B cell (primary cell): Measurements from ENCODE around the gene MOB3A. TPM values are rescaled to one million over a fixed set of nuclear protein-coding genes. Genes with fewer than 3 reads are reported as not detected.

ENCODE experiments used
- ATAC-seq: fragments of 200-7000 bp; cut with Tn5 transposase; one replicate; pipeline ENCODE4 v1.10.0; 2021; ENCODE audit warnings: low read depth, mild to moderate bottlenecking, moderate number of reproducible peaks, moderate library complexity
- CTCF ChIA-PET: fragments of 350-600 bp; sonication (Branson Sonifier 250); formaldehyde crosslinking; loops from one replicate; lab custom pipeline; 2021; ENCODE audit warnings: antibody characterized with exemption, inconsistent platforms; lab: Charles Lee
- POLR2A ChIA-PET: fragments of 350-600 bp; sonication (Branson Sonifier 250); formaldehyde crosslinking; loops from one replicate; lab custom pipeline; 2021; ENCODE audit warnings: antibody characterized with exemption; lab: Charles Lee
- DNase-seq: peaks from one replicate; pipeline ENCODE4 v3.0.0; 2013
- H2AFZ ChIP-seq: 2 replicates; pipeline ENCODE4 v1.6.1; 2012; ENCODE audit warnings: mild to moderate bottlenecking, low read depth, low read length; ENCODE audit not compliant: insufficient read depth, poor library complexity, severe bottlenecking
- H3K27ac ChIP-seq, 2 donors: 1 replicate in 1 of 2; 2 replicates in 1 of 2; pipeline ENCODE4 v1.5.1; 2012 to 2013; ENCODE audit warnings: low read length in 2 of 2, mild to moderate bottlenecking in 2 of 2, moderate library complexity in 1 of 2
- H3K27me3 ChIP-seq, 4 experiments: fragments of 200-600 bp in 1 of 4; sonication (generic) in 1 of 4; replicated peaks in 1 of 4; 1 replicate in 2 of 4; 2 replicates in 2 of 4; pipeline versions ENCODE4 v1.6.1 to v1.7.0; 2013 to 2016; ENCODE audit warnings: low read length in 3 of 4, mild to moderate bottlenecking in 2 of 4, mixed read lengths in 1 of 4, moderate library complexity in 1 of 4; ENCODE audit not compliant: insufficient read depth in 4 of 4, control insufficient read depth in 3 of 4; ENCODE audit errors: control extremely low read depth in 1 of 4
- H3K36me3 ChIP-seq, 2 experiments: replicated peaks in 1 of 2; 1 replicate in 1 of 2; 2 replicates in 1 of 2; pipeline versions ENCODE4 v1.6.1 to v1.7.1; 2013; ENCODE audit warnings: low read length in 1 of 2; ENCODE audit not compliant: insufficient read depth in 2 of 2, control insufficient read depth in 1 of 2; ENCODE audit errors: control extremely low read depth in 1 of 2, extremely low read depth in 1 of 2
- H3K4me1 ChIP-seq, 2 donors: fragments of 200-600 bp in 1 of 2; sonication (generic) in 1 of 2; 1 replicate in 1 of 2; 2 replicates in 1 of 2; pipeline versions ENCODE4 v1.5.1 to v1.6.1; 2013 to 2017; ENCODE audit warnings: low read length in 2 of 2; ENCODE audit not compliant: control insufficient read depth in 2 of 2, insufficient read depth in 2 of 2
- H3K4me2 ChIP-seq: replicated peaks from 2 replicates; pipeline ENCODE3; 2012; ENCODE audit warnings: mild to moderate bottlenecking, low read depth, low read length; ENCODE audit not compliant: poor library complexity, severe bottlenecking
- H3K4me3 ChIP-seq, 5 experiments: fragments of 200-600 bp in 1 of 5; sonication (generic) in 1 of 5; 1 replicate in 3 of 5; 2 replicates in 2 of 5; pipeline versions ENCODE4 v1.5.1 to v1.7.0; 2011 to 2016; ENCODE audit warnings: low read length in 4 of 5, mild to moderate bottlenecking in 4 of 5, low read depth in 2 of 5, control low read depth in 1 of 5, moderate library complexity in 1 of 5; ENCODE audit not compliant: insufficient read depth in 1 of 5; ENCODE audit errors: control extremely low read depth in 1 of 5, extremely low read depth in 1 of 5
- H3K79me2 ChIP-seq: fragments of 200-600 bp; sonication (generic); one replicate; pipeline ENCODE4 v1.6.0; 2016; ENCODE audit warnings: low read length; ENCODE audit not compliant: control insufficient read depth, insufficient read depth
- H3K9ac ChIP-seq: fragments of 200-600 bp; sonication (generic); 2 replicates; pipeline ENCODE4 v1.6.1; 2017; ENCODE audit warnings: mild to moderate bottlenecking, low read length, moderate library complexity
- H3K9me3 ChIP-seq, 3 donors: one replicate each; pipeline versions ENCODE4 v1.6.1 to v1.7.1; 2013; ENCODE audit warnings: low read length in 2 of 3; ENCODE audit not compliant: control insufficient read depth in 2 of 3, insufficient read depth in 1 of 3; ENCODE audit errors: control extremely low read depth in 1 of 3
- H4K20me1 ChIP-seq: 2 replicates; pipeline ENCODE4 v1.6.0; 2012; ENCODE audit warnings: mild to moderate bottlenecking, low read length; ENCODE audit not compliant: insufficient read depth, control insufficient read depth, poor library complexity, severe bottlenecking
- H3K27ac Mint-ChIP-seq: one replicate; pipeline ENCODE4 v1.8.0; 2021; ENCODE audit warnings: mixed read lengths
- H3K27me3 Mint-ChIP-seq: one replicate; pipeline ENCODE4 v1.8.0; 2021; ENCODE audit warnings: mixed read lengths
- H3K4me1 Mint-ChIP-seq: one replicate; pipeline ENCODE4 v1.8.0; 2021; ENCODE audit warnings: mixed read lengths
- H3K4me3 Mint-ChIP-seq: one replicate; pipeline ENCODE4 v1.8.0; 2021; ENCODE audit warnings: mixed read lengths
- H3K9me3 Mint-ChIP-seq: one replicate; pipeline ENCODE4 v1.8.0; 2022; ENCODE audit warnings: mixed read lengths; ENCODE audit not compliant: insufficient read depth
- EZH2 ChIP-seq: IDR thresholded peaks from 2 replicates; pipeline ENCODE4 v1.6.1; 2012; ENCODE audit warnings: borderline replicate concordance, low read depth, mild to moderate bottlenecking, moderate library complexity, low read length; ENCODE audit not compliant: insufficient read depth, poor library complexity, severe bottlenecking
- WGBS: methylation state at CpG from one replicate; pipeline ENCODE4 v1.1.5; 2013; ENCODE audit warnings: missing lambda C conversion rate; ENCODE audit not compliant: insufficient coverage; 5-methylcytosine and 5-hydroxymethylcytosine counted together
- intact Hi-C: fragments of 100-400 bp; cut with micrococcal nuclease; formaldehyde crosslinking; loops from one replicate; pipeline ENCODE4 v1.10.0; 2022
- polyA plus RNA-seq: library from polyadenylated mRNA; depleted of rRNA; stranded (reverse); fragments of >200 nt; gene quantifications from 2 replicates; pipeline ENCODE4 v1.2.3, GENCODE V29; 2012
- total RNA-seq, 2 donors: library from RNA; stranded (reverse); fragments of 120-200 nt in 1 of 2; gene quantifications; 1 replicate in 1 of 2; 2 replicates in 1 of 2; pipeline versions ENCODE4 v1.2.3 to v1.2.4, GENCODE V29; 2013 to 2022
- TF ChIP-seq, protein P1 (sequence below): fragments of 200-600 bp; IDR thresholded peaks from one replicate; pipeline ENCODE4 v1.8.0; 2022; ENCODE audit warnings: antibody characterized with exemption, mild to moderate bottlenecking

The MOB3A gene
- total and polyA plus RNA-seq, 2 donors (not counting 1 experiment from before 2014, with no cell fraction given) = 190 to 228 TPM

DNA sequence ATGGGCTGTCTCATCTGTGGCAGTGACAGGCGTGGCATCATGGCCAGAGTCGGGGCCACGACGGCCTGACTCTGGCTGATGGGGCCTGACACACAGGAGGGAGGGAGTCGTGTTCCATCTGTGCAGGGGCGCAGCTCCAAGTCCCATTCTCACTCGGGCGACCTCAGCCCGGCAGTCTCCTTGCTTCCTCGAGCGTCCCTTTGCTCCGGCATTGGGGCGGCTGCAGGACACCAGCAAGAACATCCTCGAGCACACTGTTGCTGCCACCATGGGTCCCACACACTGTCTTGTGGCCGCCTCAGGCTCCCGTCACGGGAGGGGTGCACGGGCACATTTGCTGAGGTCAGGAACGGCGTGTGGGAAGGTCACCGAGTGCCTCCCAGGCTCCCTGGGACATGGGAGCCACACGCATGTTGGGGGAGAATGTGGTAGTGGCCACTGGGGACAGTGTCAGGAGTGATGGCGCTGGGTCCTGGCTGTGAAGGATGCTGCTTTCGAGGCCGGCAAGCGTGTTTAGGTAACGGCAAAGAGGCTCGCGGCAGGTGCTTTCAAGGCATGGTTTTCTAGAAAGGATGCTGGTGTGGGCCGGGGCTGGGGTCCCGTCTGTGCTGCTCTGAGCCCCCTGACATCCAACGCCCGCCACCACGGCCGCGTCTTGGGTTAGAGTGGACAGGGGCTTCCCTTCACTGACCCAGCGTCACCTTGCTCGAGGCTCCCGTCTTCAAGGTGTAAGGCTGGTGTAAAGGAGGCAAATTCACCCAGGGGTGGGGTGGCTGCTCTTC is 4.0 kb upstream of the MOB3A start:
- peaks cover 76% of the 10 kb centered on the region for H3K79me2 ChIP-seq
- 95% methylated on average over 35 of the region's 39 CpGs for WGBS
- H3K36me3 ChIP-seq = peaks cover 0 to 34% of the 10 kb centered on the region in 2 experiments
- no peaks in the 10 kb centered on the region for H3K27me3 ChIP-seq
- no peak overlapping the region for H3K4me3 ChIP-seq
- no peak overlapping the region for H3K9ac ChIP-seq
- H4K20me1 ChIP-seq = peaks cover 39% of the 10 kb centered on the region
- ChIA-PET POLR2A (no interaction called here), CTCF (no interaction called here)
- peaks cover 12% of the 10 kb centered on the region for H3K4me1 Mint-ChIP-seq
- H3K9me3 Mint-ChIP-seq = no peaks in the 10 kb centered on the region
- peaks cover 9 to 17% of the 10 kb centered on the region in 2 donors for H3K4me1 ChIP-seq
- no peak overlapping the region for H3K4me3 Mint-ChIP-seq
- H3K4me2 ChIP-seq = no peak overlapping the region
- H3K27me3 Mint-ChIP-seq = no peaks in the 10 kb centered on the region
- H2AFZ ChIP-seq = no peak overlapping the region
- intact Hi-C loops = loop anchor here (10.0 kb wide), 1 partner anchor 195 kb away; the partner anchor contains the start of genes ADAT3 and SCAMP4
- DNase-seq = no peak
- ATAC-seq = no peak
- peak overlapping the region; percentile 6 for H3K27ac Mint-ChIP-seq
- no peak for TF ChIP-seq EZH2
- TF ChIP-seq, protein P1, sequence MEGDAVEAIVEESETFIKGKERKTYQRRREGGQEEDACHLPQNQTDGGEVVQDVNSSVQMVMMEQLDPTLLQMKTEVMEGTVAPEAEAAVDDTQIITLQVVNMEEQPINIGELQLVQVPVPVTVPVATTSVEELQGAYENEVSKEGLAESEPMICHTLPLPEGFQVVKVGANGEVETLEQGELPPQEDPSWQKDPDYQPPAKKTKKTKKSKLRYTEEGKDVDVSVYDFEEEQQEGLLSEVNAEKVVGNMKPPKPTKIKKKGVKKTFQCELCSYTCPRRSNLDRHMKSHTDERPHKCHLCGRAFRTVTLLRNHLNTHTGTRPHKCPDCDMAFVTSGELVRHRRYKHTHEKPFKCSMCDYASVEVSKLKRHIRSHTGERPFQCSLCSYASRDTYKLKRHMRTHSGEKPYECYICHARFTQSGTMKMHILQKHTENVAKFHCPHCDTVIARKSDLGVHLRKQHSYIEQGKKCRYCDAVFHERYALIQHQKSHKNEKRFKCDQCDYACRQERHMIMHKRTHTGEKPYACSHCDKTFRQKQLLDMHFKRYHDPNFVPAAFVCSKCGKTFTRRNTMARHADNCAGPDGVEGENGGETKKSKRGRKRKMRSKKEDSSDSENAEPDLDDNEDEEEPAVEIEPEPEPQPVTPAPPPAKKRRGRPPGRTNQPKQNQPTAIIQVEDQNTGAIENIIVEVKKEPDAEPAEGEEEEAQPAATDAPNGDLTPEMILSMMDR = no peak
- H3K9me3 ChIP-seq = peaks cover 0 to 12% (median 0%) of the 10 kb centered on the region in 3 donors
- H3K27ac ChIP-seq = no peak overlapping the region

DNA sequence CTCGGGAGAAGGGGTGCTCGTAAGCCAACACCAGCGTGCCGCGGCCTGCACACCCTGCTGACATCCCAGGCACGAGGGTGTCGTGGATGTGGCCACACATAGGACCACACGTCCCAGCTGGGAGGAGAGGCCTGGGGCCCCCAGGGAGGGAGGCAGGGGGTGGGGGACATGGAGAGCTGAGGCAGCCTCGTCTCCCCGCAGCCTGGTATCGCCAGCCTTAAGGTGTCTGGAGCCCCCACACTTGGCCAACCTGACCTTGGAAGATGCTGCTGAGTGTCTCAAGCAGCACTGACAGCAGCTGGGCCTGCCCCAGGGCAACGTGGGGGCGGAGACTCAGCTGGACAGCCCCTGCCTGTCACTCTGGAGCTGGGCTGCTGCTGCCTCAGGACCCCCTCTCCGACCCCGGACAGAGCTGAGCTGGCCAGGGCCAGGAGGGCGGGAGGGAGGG is 3.0 kb upstream of the MOB3A start:
- Histone ChIP-seq H3K4me1 (peaks cover 10 to 25% of the 10 kb centered on the region in 2 donors), H3K27ac (no peak overlapping the region), H3K79me2 (peaks cover 76% of the 10 kb centered on the region), H3K4me2 (no peak overlapping the region), H3K4me3 (no peak overlapping the region), H3K27me3 (no peaks in the 10 kb centered on the region), H3K9me3 (peaks cover 0 to 1% (median 0%) of the 10 kb centered on the region in 3 donors), H3K36me3 (peaks cover 0 to 32% of the 10 kb centered on the region in 2 experiments), H2AFZ (no peak overlapping the region), H4K20me1 (peaks cover 34% of the 10 kb centered on the region), H3K9ac (no peak overlapping the region)
- TF ChIP-seq, protein P1 = no peak
- TF ChIP-seq EZH2 = no peak
- Mint-ChIP-seq H3K9me3 (no peaks in the 10 kb centered on the region), H3K4me1 (peaks cover 18% of the 10 kb centered on the region), H3K27me3 (no peaks in the 10 kb centered on the region), H3K4me3 (no peak overlapping the region), H3K27ac (no peak overlapping the region)
- intact Hi-C loops = loop anchor here (10.0 kb wide), 1 partner anchor 194 kb away; the partner anchor contains the start of genes ADAT3 and SCAMP4
- ATAC-seq (no peak), DNase-seq (no peak)
- WGBS = 93% methylated on average over 16 of the region's 16 CpGs
- ChIA-PET CTCF (interaction anchor here (1.1 kb wide), 1 partner anchor 12 kb away, joined by 3 read pairs; no protein-coding TSS in a partner anchor), POLR2A (interaction anchor here (0.6 kb wide), 1 partner anchor 29 kb away, joined by 3 read pairs; no protein-coding TSS in a partner anchor)
